ENCODE data around the gene DBNDD2. TPM values are rescaled to one million over a fixed set of nuclear protein-coding genes. Genes with fewer than 3 reads are reported as not detected.

DBNDD2 gene, protein sequence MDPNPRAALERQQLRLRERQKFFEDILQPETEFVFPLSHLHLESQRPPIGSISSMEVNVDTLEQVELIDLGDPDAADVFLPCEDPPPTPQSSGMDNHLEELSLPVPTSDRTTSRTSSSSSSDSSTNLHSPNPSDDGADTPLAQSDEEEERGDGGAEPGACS
- 13.1 TPM for total RNA-seq

DNA sequence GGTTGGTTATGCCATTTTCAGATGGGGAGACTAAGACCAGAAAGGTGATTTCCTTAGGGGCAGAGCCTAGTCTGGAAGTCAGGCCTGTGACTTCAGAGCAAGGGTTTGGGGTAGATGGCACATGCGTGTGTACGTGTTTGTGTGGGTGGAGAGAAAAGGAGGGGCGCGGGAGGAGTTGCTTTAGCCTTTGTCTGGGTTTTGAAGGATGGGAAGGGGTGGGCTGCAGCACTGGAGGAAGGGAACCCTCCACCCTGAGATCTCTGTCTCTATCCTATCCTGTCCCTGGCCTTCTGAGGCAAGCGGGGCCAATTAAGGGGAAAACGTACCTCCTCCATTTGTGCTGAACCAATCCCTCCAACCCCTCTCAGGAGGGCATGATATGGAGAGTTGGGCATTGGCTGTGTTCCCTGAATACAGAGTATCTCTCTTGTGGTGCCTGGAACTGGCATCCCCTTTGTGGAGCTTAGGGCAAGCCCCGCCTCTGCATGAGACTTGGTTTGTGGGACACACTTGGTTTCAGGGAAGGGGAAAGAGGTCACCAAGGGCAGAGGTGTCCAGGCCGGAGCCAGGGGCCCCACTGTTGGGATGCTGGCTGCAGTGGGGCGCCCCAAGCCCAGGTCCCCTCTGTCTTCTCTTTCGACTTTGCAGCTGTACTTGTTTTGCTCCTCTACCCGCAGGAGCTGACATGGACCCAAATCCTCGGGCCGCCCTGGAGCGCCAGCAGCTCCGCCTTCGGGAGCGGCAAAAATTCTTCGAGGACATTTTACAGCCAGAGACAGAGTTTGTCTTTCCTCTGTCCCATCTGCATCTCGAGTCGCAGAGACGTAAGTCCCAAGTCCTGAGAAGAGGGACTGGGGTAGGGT lies at the start of gene DBNDD2:
DBNDD2 (plus strand) TSS at position 507 of the 863 bp plus-strand sequence; CDS start at position 686, 179 bp downstream.

DNA sequence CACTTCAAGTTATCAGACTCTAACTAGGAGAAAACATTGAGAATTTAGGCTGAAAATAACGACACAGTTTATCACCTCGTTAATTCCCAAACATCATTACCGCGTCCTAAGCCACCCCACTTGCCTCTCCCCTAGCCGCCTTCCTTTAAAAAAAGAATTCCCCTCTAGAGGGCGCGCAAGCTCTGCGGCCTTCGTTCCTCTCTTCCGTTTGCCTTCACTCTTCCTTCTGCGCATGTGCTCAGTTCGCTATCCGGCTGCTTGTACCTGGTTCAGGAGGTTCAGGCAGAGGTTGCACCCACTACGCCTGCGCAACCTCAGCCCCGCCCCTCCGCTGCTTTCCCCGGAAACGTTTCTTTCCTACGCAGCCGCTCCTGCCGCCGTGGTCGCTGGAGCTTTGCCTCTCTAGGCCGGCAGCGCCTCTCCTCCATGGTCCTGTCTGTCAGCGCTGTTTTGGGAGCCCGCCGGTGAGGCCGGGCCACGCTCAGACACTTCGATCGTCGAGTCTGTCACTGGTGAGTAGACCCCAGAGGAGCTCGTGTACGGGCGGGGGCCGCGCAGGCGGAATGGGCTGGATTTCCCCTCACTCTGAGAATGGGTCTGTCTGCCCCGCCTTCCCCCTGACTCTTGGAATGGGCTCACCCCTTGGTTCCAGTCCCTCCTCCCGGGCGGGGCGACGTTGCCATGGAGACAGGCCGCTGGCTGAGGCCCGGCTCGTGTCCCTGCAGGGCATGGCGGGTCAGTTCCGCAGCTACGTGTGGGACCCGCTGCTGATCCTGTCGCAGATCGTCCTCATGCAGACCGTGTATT lies 45.1 kb upstream of the DBNDD2 start, which contains the start of gene SYS1:
SYS1 (plus strand) TSS at position 353 of the 807 bp plus-strand sequence; CDS start at position 729, 376 bp downstream.

DNA sequence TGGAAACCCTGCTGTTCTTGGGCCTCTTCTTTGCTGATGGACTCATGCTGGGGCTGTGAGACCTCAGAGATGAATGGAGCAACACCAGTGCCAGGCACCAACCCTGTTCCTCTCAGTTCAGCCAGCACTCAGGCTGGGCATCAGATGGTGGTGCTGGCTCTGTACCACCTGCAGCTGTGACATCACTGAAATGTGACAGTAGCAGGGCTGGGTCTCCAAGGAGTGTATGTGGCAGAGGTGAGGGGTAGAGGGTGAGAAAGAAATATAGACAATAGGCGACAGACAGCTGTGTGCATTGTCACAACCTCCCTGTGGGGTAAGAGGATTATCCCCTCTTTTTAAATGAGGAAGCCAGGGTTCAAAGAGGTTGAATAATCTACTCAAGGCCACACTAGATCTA lies 29.9 kb upstream of the DBNDD2 start, which contains the start of gene TP53TG5:
TP53TG5 (minus strand) TSS at position 135 of the 400 bp plus-strand sequence; CDS start at position 46, 89 bp downstream.

DNA sequence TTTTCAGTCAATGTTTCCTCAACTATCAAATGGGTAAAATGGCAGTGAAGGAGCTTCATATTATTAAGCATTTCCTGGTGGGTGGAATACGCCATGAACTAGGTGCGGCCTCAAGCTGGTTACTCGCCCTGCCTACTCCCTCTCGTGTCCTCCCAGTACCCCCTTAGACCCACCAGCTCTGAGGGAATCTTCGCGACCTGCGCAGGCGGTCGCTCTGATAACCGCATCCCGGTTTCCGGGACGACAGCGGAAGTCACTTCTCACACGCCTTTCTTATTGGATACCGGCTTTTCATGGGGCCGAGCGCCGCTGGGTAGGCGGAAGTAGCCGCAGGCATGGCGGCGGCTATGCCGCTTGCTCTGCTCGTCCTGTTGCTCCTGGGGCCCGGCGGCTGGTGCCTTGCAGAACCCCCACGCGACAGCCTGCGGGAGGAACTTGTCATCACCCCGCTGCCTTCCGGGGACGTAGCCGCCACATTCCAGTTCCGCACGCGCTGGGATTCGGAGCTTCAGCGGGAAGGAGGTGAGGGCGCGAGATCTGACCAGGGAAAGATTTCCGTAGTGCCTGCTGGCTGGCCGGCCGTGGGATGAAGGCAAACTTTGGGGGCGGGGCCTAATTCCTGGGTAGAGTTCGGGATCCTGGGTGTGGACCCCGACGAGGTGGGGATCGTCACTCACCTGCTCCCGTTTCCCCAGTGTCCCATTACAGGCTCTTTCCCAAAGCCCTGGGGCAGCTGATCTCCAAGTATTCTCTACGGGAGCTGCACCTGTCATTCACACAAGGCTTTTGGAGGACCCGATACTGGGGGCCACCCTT lies 7.9 kb downstream of the DBNDD2 start, which contains the start of gene PIGT:
PIGT (plus strand) TSS at position 320 of the 816 bp plus-strand sequence; CDS start at position 336, 16 bp downstream.

Small RNA genes within 50 kb of the gene (small RNA-seq; reads per million reads assigned to genes)
- gene MIR6812 (ENCODE audit: low replicate concordance), result not detected

Other genes with a start within 250 kb of the DBNDD2 start
- not detected for gene PI3, start 233.4 kb upstream of the DBNDD2 start, total RNA-seq
- not detected for gene SEMG1, start 201.3 kb upstream of the DBNDD2 start, total RNA-seq
- gene SEMG2, start 186.9 kb upstream of the DBNDD2 start, total RNA-seq, result not detected
- gene SLPI, start 153.7 kb upstream of the DBNDD2 start, total RNA-seq, result not detected
- gene RBPJL, start 101.4 kb upstream of the DBNDD2 start, total RNA-seq, result not detected
- not detected for gene MATN4, start 100.0 kb upstream of the DBNDD2 start, total RNA-seq
- gene SDC4, start 59.9 kb upstream of the DBNDD2 start, total RNA-seq, result 0.94 TPM
- 39.1 TPM for gene SYS1, start 45.1 kb upstream of the DBNDD2 start, total RNA-seq
- 1.9 TPM for gene TP53TG5, start 30.0 kb upstream of the DBNDD2 start, total RNA-seq
- 27.2 TPM for gene PIGT, start 7.9 kb downstream of the DBNDD2 start, total RNA-seq
- gene WFDC2, start 61.5 kb downstream of the DBNDD2 start, total RNA-seq, result 4.4 TPM
- gene SPINT3, start 107.3 kb downstream of the DBNDD2 start, total RNA-seq, result not detected
- gene WFDC6, start 131.2 kb downstream of the DBNDD2 start, total RNA-seq, result not detected
- not detected for gene EPPIN, start 139.1 kb downstream of the DBNDD2 start, total RNA-seq
- gene WFDC8, start 171.0 kb downstream of the DBNDD2 start, total RNA-seq, result not detected
- gene WFDC10A, start 221.4 kb downstream of the DBNDD2 start, total RNA-seq, result not detected
- gene WFDC9, start 223.0 kb downstream of the DBNDD2 start, total RNA-seq, result not detected